ENCODE measurements around the gene ARL6IP4.

DNA sequence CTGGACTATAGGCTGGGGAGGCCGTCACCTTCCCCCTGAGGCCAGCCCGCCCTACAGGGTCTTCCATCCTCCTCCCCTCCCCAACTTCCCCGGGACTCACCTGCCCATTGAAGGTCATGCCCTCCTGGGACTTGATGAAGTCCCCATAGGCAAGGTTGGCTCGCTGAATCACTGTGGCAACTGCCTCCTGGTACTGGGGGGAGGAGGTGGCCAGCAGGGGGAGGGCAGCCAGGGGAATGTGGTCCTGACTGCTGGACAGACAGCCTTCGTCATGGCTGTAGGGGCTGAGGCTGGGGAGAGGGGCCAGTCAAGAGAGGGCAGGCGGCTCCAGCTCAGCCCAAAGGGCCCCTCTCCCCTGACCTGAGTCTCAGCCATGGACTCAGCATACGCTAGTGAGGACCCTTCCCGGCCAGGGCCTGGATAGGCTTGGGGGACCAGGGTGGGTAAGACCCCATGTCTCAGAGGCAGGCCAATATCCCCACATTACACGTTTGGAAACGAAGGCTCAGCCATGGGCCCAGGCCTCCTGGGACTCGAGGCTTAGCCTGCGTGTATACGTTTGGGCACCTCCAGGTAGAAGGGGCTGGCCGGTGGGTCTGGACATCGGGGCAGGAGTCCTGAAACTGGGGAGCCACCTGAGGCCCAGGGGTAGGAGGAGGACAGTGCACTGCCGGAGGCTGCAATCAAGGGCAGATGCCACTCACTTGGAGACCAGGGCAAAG lies 16.3 kb downstream of the ARL6IP4 start:
- no peak for TF ChIP-seq TEAD1 (CRISPR knock-in tag; IDR thresholded peaks at IDR 0.05)
- no peak for TF ChIP-seq USF1 (CRISPR knock-in tag; IDR thresholded peaks at IDR 0.05)

Measured in WTC11 (cell line).